ENCODE results near the gene SLC4A3. TPM values are rescaled to one million over a fixed set of nuclear protein-coding genes. Genes with fewer than 3 reads are reported as not detected.

SLC4A3 gene
- total and polyA plus RNA-seq, 2 of the 8 experiments (the other 6 are each of a cell fraction or from before 2014, with no cell fraction given) = 4.8 to 7.4 TPM

- TF ChIP-seq CTCF (IDR thresholded peaks at IDR 0.05; ENCODE audit: control extremely low read depth in 1 of 3, insufficient read depth in 1 of 3, low read depth in 1 of 3, low read length in 3 of 3) = no peak
- TF ChIP-seq CHD2 (IDR thresholded peaks at IDR 0.05; ENCODE audit: low read length) = no peak
- TF ChIP-seq EZH2 (IDR thresholded peaks at IDR 0.05; ENCODE audit: low read depth, low read length, severe bottlenecking) = no peak
These were observed 8.7 kb upstream of the SLC4A3 start (continued) for GRCh38 chr2:219618733-219619122.
